ENCODE results near the gene DNAJB11. TPM values are rescaled to one million over a fixed set of nuclear protein-coding genes. Genes with fewer than 3 reads are reported as not detected.

Gene DNAJB11
- total RNA-seq, 1 donor from 2014 or later, result 63.4 TPM

DNA sequence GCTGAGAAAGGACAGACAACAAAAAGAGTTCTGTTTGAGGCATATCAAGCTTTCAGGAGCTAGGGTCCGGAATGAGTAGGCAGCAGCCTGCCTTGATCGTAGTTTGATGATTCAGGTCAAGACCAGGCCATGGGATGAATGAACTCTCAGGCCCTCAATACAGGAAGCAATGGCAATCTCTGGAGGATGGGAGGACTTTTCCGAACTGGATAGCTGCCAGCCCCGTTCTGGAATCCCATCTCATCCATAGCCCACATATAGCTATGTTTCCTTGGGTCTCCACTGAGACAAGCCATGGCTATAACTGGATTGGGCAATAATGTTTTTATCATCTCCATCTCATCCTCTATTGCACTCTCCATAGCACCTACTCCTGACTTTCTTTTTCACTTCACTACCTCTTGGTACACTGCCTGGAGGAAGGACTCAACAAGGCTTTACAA lies 55.1 kb downstream of the DNAJB11 start:
- peaks cover 27% of the 10 kb centered on the region for H3K27me3 Mint-ChIP-seq
- H3K4me1 Mint-ChIP-seq (ENCODE audit: unreplicated experiment), result no peaks in the 10 kb centered on the region
- no peaks in the 10 kb centered on the region for H3K9me3 Mint-ChIP-seq

DNA sequence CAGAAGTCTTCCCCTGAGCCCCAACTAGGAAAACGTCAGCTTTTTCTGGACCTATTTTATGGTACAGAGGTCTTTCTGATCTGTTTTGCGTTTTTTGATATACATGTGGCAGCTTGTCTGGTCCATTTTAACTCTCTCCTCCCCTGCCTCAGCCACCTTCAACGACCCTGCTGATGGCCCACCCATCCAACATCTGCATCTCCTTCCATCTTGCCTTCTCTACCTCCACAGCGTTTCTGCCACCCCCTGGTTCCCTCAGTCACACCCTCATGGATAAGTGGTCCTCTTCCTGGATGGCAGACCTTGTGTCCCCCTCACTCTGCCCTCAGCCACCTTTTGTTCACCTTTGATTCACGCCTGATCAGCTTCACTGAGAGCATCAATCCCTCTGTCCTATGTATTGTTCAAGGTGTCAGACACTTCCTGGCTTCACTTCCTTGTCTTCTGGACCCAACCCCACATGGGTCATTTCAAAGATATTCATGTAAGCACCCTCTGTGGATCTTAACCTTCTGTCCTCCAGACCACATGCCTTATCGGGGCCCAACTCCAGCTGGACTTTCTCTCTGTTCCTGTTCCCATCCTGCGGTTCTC lies 55.8 kb downstream of the DNAJB11 start:
- no peaks in the 10 kb centered on the region for H3K4me1 Mint-ChIP-seq (ENCODE audit: unreplicated experiment)
- peaks cover 26% of the 10 kb centered on the region for H3K27me3 Mint-ChIP-seq
- no peak for DNase-seq (ENCODE audit: extremely low spot score, unreplicated experiment)
- H3K36me3 Mint-ChIP-seq, result no peaks in the 10 kb centered on the region
- no peak overlapping the region for H3K4me3 Mint-ChIP-seq
- TF ChIP-seq, protein P1, sequence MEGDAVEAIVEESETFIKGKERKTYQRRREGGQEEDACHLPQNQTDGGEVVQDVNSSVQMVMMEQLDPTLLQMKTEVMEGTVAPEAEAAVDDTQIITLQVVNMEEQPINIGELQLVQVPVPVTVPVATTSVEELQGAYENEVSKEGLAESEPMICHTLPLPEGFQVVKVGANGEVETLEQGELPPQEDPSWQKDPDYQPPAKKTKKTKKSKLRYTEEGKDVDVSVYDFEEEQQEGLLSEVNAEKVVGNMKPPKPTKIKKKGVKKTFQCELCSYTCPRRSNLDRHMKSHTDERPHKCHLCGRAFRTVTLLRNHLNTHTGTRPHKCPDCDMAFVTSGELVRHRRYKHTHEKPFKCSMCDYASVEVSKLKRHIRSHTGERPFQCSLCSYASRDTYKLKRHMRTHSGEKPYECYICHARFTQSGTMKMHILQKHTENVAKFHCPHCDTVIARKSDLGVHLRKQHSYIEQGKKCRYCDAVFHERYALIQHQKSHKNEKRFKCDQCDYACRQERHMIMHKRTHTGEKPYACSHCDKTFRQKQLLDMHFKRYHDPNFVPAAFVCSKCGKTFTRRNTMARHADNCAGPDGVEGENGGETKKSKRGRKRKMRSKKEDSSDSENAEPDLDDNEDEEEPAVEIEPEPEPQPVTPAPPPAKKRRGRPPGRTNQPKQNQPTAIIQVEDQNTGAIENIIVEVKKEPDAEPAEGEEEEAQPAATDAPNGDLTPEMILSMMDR (conservative IDR thresholded peaks at IDR 0.05), result no peak
- no peak overlapping the region for H3K27ac Mint-ChIP-seq
- H3K9me3 Mint-ChIP-seq, result no peaks in the 10 kb centered on the region

More for the DNA sequence above, 55.1 kb downstream of the DNAJB11 start:
- TF ChIP-seq, protein P1 (conservative IDR thresholded peaks at IDR 0.05), result no peak
- Mint-ChIP-seq H3K4me3 (no peak overlapping the region), H3K27ac (no peak overlapping the region), H3K36me3 (no peaks in the 10 kb centered on the region)
- no peak for DNase-seq (ENCODE audit: extremely low spot score, unreplicated experiment)

DNA sequence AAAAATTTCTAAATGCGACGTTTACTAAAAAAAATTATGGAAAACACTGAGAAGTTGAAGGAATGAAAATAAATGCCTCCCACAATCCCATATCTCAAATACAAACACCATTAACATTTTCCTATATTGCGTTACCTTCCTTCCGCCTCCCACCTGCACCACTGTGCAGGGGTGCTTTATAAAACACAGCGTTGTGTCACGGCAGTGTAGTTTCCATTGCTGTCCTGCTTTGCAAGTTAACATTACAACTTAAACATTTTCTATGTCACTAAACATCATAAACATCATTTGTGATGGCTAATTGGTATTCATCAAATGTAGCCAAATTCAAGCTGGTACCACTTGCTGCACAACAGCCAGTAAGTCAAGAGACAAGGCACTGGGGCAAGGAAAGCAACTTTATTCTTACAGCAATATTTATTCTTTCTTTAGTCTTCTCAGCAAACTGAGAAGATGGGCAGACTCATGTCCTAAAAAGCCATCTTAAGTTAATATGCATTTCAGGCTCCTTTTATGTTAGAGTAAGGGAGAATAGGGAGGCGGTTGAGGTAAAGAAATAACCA lies 57.4 kb downstream of the DNAJB11 start:
- TF ChIP-seq, protein P1 (conservative IDR thresholded peaks at IDR 0.05), result no peak
- DNase-seq (ENCODE audit: extremely low spot score, unreplicated experiment), result no peak
- Mint-ChIP-seq H3K9me3 (no peaks in the 10 kb centered on the region), H3K4me1 (ENCODE audit: unreplicated experiment) (no peaks in the 10 kb centered on the region), H3K27ac (no peak overlapping the region), H3K4me3 (no peak overlapping the region), H3K27me3 (peaks cover 20% of the 10 kb centered on the region), H3K36me3 (no peaks in the 10 kb centered on the region)

DNA sequence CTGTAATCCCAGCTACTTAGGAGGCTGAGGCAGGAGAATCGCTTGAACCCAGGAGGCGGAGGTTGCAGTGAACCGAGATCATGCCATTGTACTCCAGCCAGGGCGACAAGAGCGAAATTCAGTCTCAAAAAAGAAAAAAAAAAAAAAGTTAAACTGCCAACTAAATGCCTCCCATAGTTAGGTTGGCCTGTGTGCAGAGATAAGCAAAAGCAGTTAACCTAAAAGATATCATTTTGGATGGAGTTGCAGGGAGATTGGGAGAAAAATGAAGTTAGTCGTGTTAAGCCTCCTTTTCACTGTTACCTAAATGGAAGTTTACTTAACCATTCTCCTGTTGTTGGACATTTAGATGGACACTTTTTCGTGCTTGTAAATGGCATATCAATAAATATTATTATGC lies 58.2 kb downstream of the DNAJB11 start:
- no peak overlapping the region for H3K4me3 Mint-ChIP-seq
- H3K27ac Mint-ChIP-seq, result no peak overlapping the region
- H3K4me1 Mint-ChIP-seq (ENCODE audit: unreplicated experiment), result no peaks in the 10 kb centered on the region
- H3K36me3 Mint-ChIP-seq, result no peaks in the 10 kb centered on the region
- TF ChIP-seq, protein P1 (conservative IDR thresholded peaks at IDR 0.05), result no peak
- H3K27me3 Mint-ChIP-seq, result peaks cover 20% of the 10 kb centered on the region
- H3K9me3 Mint-ChIP-seq, result no peaks in the 10 kb centered on the region
- no peak for DNase-seq (ENCODE audit: extremely low spot score, unreplicated experiment)

DNA sequence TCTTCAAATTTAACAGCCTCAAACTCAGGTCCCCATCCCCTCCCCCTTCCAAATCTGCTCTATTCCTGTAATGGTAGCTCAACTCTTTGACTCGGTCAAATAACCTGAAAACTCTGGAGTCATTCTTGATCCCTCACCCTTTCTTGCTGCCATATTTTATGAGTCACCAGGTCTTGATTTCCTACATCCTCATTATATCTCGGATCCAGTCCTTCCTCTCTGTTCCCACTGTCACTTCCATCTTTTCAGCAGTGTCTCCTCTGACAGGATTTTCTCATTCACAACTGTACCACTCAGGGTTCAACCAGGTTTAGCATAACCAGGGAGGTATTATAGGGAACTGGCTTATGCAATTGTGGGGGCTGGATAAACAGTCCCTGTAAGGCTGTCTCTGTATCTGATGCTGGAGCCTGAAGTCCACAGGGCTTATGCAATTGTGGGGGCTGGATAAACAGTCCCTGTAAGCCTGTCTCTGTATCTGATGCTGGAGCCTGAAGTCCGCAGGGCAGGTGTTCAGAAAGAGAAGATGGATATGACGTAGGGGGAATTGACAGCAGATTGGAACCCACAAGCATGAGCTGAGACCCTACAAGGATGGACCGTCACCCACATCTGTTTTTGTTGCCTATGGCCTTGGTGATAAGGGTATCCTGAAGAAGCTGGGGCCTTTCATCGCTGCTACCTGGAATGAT lies 60.6 kb downstream of the DNAJB11 start:
- Mint-ChIP-seq H3K27me3 (peaks cover 25% of the 10 kb centered on the region), H3K27ac (no peak overlapping the region), H3K4me3 (no peak overlapping the region), H3K9me3 (no peaks in the 10 kb centered on the region), H3K4me1 (ENCODE audit: unreplicated experiment) (no peaks in the 10 kb centered on the region), H3K36me3 (no peaks in the 10 kb centered on the region)
- TF ChIP-seq, protein P1 (conservative IDR thresholded peaks at IDR 0.05), result no peak
- DNase-seq (ENCODE audit: extremely low spot score, unreplicated experiment), result no peak

All from type B pancreatic cell (in vitro differentiated cells).